Measurements from ENCODE around the gene ATP1B4.

ATP1B4 gene

DNA sequence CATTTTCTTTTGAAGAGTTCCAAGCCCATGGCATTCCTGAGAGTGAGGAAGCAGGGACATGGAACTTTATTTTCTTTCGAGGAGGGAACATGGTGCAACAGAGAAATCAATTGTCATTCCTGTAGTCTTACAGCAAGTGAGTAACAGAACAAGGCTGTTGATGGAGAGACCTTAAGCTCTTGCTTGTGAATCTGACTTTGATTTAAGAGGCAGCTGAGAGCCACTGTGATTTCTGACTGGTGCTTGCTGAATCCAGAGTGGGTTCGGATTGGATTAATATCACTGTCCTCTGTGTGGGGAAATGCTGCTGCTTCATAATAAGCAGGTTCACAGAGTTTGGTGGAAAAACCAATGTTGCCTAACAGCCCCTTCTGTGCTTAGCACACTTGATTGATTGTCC, 4.7 kb upstream of the ATP1B4 start:
- Histone ChIP-seq H3K9me3 (ENCODE audit: control insufficient read depth, insufficient read depth, low read depth, low read length) (no peaks in the 10 kb centered on the region), H3K27ac (ENCODE audit: extremely low read depth, low read depth, low read length) (no peak overlapping the region), H3K4me3 (ENCODE audit: low read depth, low read length) (no peak overlapping the region), H3K4me1 (ENCODE audit: control insufficient read depth, insufficient read depth, low read length) (no peaks in the 10 kb centered on the region), H3K36me3 (ENCODE audit: control insufficient read depth in 2 of 2, insufficient read depth in 1 of 2, low read length in 2 of 2) (no peaks in the 10 kb centered on the region)
- TF ChIP-seq ZNF624 (tag by site-specific recombination; IDR thresholded peaks at IDR 0.05), result no peak
- TF ChIP-seq, protein P1, sequence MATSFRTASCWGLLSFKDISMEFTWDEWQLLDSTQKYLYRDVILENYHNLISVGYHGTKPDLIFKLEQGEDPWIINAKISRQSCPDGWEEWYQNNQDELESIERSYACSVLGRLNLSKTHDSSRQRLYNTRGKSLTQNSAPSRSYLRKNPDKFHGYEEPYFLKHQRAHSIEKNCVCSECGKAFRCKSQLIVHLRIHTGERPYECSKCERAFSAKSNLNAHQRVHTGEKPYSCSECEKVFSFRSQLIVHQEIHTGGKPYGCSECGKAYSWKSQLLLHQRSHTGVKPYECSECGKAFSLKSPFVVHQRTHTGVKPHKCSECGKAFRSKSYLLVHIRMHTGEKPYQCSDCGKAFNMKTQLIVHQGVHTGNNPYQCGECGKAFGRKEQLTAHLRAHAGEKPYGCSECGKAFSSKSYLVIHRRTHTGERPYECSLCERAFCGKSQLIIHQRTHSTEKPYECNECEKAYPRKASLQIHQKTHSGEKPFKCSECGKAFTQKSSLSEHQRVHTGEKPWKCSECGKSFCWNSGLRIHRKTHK (tag by site-specific recombination; IDR thresholded peaks at IDR 0.05), result no peak
- TF ChIP-seq ZSCAN23 (tag by site-specific recombination; IDR thresholded peaks at IDR 0.05), result no peak
- no peak for TF ChIP-seq ZNF140 (tag by site-specific recombination; IDR thresholded peaks at IDR 0.05)
- TF ChIP-seq ZNF785 (tag by site-specific recombination; IDR thresholded peaks at IDR 0.05), result no peak
- TF ChIP-seq ZNF473 (tag by site-specific recombination; IDR thresholded peaks at IDR 0.05), result no peak
- TF ChIP-seq HIC1 (tag by site-specific recombination; IDR thresholded peaks at IDR 0.05), result no peak
- no peak for TF ChIP-seq KLF7 (tag by site-specific recombination; IDR thresholded peaks at IDR 0.05; ENCODE audit: borderline replicate concordance)
- TF ChIP-seq, protein P2, sequence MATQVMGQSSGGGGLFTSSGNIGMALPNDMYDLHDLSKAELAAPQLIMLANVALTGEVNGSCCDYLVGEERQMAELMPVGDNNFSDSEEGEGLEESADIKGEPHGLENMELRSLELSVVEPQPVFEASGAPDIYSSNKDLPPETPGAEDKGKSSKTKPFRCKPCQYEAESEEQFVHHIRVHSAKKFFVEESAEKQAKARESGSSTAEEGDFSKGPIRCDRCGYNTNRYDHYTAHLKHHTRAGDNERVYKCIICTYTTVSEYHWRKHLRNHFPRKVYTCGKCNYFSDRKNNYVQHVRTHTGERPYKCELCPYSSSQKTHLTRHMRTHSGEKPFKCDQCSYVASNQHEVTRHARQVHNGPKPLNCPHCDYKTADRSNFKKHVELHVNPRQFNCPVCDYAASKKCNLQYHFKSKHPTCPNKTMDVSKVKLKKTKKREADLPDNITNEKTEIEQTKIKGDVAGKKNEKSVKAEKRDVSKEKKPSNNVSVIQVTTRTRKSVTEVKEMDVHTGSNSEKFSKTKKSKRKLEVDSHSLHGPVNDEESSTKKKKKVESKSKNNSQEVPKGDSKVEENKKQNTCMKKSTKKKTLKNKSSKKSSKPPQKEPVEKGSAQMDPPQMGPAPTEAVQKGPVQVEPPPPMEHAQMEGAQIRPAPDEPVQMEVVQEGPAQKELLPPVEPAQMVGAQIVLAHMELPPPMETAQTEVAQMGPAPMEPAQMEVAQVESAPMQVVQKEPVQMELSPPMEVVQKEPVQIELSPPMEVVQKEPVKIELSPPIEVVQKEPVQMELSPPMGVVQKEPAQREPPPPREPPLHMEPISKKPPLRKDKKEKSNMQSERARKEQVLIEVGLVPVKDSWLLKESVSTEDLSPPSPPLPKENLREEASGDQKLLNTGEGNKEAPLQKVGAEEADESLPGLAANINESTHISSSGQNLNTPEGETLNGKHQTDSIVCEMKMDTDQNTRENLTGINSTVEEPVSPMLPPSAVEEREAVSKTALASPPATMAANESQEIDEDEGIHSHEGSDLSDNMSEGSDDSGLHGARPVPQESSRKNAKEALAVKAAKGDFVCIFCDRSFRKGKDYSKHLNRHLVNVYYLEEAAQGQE (tag by site-specific recombination; IDR thresholded peaks at IDR 0.05), result no peak
- TF ChIP-seq PRDM10 (tag by site-specific recombination; IDR thresholded peaks at IDR 0.05), result no peak
- TF ChIP-seq ZNF837 (tag by site-specific recombination; IDR thresholded peaks at IDR 0.05), result no peak
- no peak for TF ChIP-seq GLI4 (tag by site-specific recombination; IDR thresholded peaks at IDR 0.05)
- TF ChIP-seq ZNF221 (tag by site-specific recombination; IDR thresholded peaks at IDR 0.05; ENCODE audit: borderline replicate concordance), result no peak
- no peak for TF ChIP-seq SALL2 (tag by site-specific recombination; IDR thresholded peaks at IDR 0.05; ENCODE audit: borderline replicate concordance)
- TF ChIP-seq, protein P3, sequence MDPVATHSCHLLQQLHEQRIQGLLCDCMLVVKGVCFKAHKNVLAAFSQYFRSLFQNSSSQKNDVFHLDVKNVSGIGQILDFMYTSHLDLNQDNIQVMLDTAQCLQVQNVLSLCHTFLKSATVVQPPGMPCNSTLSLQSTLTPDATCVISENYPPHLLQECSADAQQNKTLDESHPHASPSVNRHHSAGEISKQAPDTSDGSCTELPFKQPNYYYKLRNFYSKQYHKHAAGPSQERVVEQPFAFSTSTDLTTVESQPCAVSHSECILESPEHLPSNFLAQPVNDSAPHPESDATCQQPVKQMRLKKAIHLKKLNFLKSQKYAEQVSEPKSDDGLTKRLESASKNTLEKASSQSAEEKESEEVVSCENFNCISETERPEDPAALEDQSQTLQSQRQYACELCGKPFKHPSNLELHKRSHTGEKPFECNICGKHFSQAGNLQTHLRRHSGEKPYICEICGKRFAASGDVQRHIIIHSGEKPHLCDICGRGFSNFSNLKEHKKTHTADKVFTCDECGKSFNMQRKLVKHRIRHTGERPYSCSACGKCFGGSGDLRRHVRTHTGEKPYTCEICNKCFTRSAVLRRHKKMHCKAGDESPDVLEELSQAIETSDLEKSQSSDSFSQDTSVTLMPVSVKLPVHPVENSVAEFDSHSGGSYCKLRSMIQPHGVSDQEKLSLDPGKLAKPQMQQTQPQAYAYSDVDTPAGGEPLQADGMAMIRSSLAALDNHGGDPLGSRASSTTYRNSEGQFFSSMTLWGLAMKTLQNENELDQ (tag by site-specific recombination; IDR thresholded peaks at IDR 0.05; ENCODE audit: low read depth), result no peak
- no peak for TF ChIP-seq ZNF10 (tag by site-specific recombination; IDR thresholded peaks at IDR 0.05)
- CTCF ChIA-PET, result interaction anchor here (3.0 kb wide), 1 partner anchor 8 kb away, joined by 14 read pairs; no protein-coding TSS in a partner anchor
- POLR2A ChIA-PET, result interaction anchor here (1.2 kb wide), 1 partner anchor 46 kb away, joined by 3 read pairs; the partner anchor contains the start of gene TMEM255A
